ENCODE measurements around the gene ARID1B. TPM values are rescaled to one million over a fixed set of nuclear protein-coding genes. Genes with fewer than 3 reads are reported as not detected.

ARID1B gene
- total RNA-seq, 6 experiments from 2014 or later, result 23.2 to 35.3 (median 30.7) TPM

DNA sequence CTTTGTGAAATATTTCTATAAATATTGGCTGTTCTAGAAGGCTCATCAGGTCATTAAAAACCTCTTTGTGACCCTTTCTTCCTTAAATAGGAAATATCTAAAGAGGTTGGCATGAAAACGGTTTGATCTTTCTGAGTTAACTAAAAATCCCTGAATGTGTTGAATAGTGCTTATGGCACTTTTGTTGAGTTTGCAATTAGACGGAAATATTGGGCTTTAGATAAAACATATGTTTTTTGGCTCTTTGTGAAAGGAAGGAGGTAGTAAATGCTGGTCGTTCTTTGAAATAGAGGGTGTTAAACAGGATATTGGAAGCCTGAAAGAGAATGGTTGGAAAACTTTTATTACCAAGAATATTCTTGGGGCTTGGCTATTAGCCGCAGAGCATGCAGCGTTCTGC lies 163.0 kb downstream of the ARID1B start:
- H3K4me1 ChIP-seq, result peaks cover 0 to 17% (median 8%) of the 10 kb centered on the region in 4 donors
- H3K9me3 ChIP-seq, result no peaks in the 10 kb centered on the region
- H3K27me3 ChIP-seq, result no peaks in the 10 kb centered on the region
- DNase-seq (no peak), ATAC-seq (no peak)
- TF ChIP-seq, protein P1, sequence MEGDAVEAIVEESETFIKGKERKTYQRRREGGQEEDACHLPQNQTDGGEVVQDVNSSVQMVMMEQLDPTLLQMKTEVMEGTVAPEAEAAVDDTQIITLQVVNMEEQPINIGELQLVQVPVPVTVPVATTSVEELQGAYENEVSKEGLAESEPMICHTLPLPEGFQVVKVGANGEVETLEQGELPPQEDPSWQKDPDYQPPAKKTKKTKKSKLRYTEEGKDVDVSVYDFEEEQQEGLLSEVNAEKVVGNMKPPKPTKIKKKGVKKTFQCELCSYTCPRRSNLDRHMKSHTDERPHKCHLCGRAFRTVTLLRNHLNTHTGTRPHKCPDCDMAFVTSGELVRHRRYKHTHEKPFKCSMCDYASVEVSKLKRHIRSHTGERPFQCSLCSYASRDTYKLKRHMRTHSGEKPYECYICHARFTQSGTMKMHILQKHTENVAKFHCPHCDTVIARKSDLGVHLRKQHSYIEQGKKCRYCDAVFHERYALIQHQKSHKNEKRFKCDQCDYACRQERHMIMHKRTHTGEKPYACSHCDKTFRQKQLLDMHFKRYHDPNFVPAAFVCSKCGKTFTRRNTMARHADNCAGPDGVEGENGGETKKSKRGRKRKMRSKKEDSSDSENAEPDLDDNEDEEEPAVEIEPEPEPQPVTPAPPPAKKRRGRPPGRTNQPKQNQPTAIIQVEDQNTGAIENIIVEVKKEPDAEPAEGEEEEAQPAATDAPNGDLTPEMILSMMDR (IDR thresholded peaks at IDR 0.05), result no peak
- no peak for TF ChIP-seq POLR2A (IDR thresholded peaks at IDR 0.05)
- H3K27ac ChIP-seq, result no peak overlapping the region
- WGBS (ENCODE audit: insufficient coverage, low coverage, low lambda C conversion rate, missing lambda C conversion rate), result 51% methylated on average over 5 of the region's 5 CpGs
- H3K4me3 ChIP-seq, result no peak overlapping the region
- intact Hi-C loops (cut with DNase I), result no loop called here
- no peaks in the 10 kb centered on the region for H3K36me3 ChIP-seq

DNA sequence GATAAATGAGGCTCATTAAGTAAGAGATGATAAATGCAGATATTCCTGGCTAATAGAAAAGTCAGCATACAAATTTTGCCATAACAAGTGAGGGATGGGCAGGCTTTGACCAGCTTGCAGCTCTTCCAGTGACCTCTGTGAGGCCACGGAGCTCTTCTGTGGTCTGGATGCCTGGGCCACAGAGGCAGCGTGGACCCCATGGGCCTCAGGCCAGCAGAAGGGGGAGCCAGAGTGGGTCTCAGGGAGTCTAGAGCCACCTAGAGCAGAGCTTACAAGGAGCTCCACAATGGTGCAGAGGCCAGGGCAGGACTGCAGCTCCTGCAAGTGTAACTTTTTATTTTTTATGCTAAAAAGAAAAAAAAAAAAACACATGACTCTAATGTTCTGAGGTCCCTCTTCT lies 165.1 kb downstream of the ARID1B start:
- TF ChIP-seq POLR2A (IDR thresholded peaks at IDR 0.05), result no peak
- TF ChIP-seq, protein P1 (IDR thresholded peaks at IDR 0.05), result no peak
- WGBS (ENCODE audit: insufficient coverage, low coverage, low lambda C conversion rate, missing lambda C conversion rate), result no CpG with 5 or more reads among the region's 2 CpGs
- Histone ChIP-seq H3K36me3 (no peaks in the 10 kb centered on the region), H3K9me3 (no peaks in the 10 kb centered on the region), H3K27me3 (no peaks in the 10 kb centered on the region), H3K4me3 (no peak overlapping the region), H3K4me1 (peaks cover 0 to 17% (median 8%) of the 10 kb centered on the region in 4 donors), H3K27ac (no peak overlapping the region)
- peak in 2 of 4 donors; percentile 17 to 42 for ATAC-seq
- intact Hi-C loops (cut with DNase I), result no loop called here
- DNase-seq, result no peak

DNA sequence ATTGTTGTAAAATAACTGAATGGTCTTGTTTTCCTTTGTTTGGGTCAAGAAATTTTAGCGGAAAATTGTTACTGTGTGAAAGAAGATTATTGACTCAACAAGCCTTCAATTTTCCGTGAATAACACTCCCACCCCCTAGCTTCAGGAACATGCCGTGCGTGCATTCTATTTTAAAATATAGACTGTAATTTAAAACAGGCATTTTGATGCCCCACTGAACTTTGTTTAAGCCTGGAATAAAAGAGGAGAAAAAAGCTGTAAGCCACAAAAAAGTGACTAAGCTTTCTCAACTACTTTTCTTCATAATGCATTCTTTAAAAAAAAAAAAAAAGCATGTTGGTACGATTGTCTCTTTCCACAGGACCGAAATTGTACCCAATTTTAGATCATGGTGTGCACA lies 166.0 kb downstream of the ARID1B start:
- no peaks in the 10 kb centered on the region for H3K9me3 ChIP-seq
- no peak for TF ChIP-seq POLR2A (IDR thresholded peaks at IDR 0.05)
- TF ChIP-seq, protein P1 (IDR thresholded peaks at IDR 0.05), result no peak
- H3K4me1 ChIP-seq, result peaks cover 0 to 17% (median 8%) of the 10 kb centered on the region in 4 donors
- intact Hi-C loops (cut with DNase I), result no loop called here
- no peak for DNase-seq
- H3K27ac ChIP-seq, result no peak overlapping the region
- ATAC-seq, result no peak
- H3K36me3 ChIP-seq, result no peaks in the 10 kb centered on the region
- H3K27me3 ChIP-seq, result no peaks in the 10 kb centered on the region
- WGBS (ENCODE audit: insufficient coverage, low coverage, low lambda C conversion rate, missing lambda C conversion rate), result 92% methylated on average over 6 of the region's 6 CpGs
- H3K4me3 ChIP-seq, result no peak overlapping the region

DNA sequence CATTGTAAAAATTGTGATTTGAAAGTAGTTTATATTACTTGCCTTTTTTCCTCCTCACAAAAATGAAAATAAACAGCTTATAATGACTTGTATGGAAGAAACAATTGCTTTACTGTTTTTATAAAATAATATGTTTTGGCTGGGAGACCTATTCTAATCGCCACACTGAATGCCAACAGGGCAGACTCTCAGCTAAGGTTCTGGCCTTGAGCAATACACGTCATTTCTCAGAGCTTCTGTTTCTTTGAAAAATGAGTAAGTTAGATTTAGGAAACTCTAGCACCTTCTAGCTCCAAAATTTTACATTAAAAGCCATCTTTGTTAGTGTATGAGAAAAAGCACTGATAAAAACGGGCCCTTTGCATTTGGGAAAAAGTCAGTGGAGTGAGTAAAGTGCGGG lies 166.6 kb downstream of the ARID1B start:
- WGBS (ENCODE audit: insufficient coverage, low coverage, low lambda C conversion rate, missing lambda C conversion rate), result 85% methylated on average over 4 of the region's 4 CpGs

More for the DNA sequence above, 166.6 kb downstream of the ARID1B start:
- H3K27ac ChIP-seq, result no peak overlapping the region
- peaks cover 0 to 17% (median 8%) of the 10 kb centered on the region in 4 donors for H3K4me1 ChIP-seq
- TF ChIP-seq, protein P1 (IDR thresholded peaks at IDR 0.05), result no peak
- TF ChIP-seq POLR2A (IDR thresholded peaks at IDR 0.05), result no peak
- H3K36me3 ChIP-seq, result no peaks in the 10 kb centered on the region
- ATAC-seq (no peak), DNase-seq (no peak)
- H3K4me3 ChIP-seq, result no peak overlapping the region
- H3K27me3 ChIP-seq, result no peaks in the 10 kb centered on the region
- intact Hi-C loops (cut with DNase I), result no loop called here
- no peaks in the 10 kb centered on the region for H3K9me3 ChIP-seq
